Fibroblast of gingiva (primary cell): Measurements from ENCODE around the gene EFNA2.
"Not testable (repeated sequence)": the region's sequence is repeated elsewhere in the genome, so short reads cannot be mapped to it uniquely, and the experiment has no call there.

Experiments used
- DNase-seq: peaks from one replicate; pipeline ENCODE4 v3.0.0-alpha.2; 2011; ENCODE audit warnings: low read depth

The EFNA2 gene

DNA sequence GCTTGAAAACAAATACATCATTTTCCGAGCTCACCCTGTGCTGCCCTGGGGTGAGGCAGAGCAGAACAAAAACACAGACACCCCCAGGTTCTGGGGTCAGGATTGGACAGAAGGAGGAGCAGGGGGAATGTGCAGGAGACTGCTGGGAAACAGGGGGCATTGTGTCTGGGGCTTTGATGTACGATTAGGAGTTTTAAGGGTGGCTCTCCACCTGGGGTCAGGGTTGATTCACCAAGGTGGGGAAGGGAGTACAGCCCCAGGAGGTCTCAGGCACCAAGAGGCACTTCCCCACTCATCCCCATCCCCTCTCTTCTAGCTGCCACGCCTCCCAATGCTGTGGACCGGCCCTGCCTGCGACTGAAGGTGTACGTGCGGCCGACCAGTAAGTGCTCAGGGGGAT is 12.6 kb downstream of the EFNA2 start:
- DNase-seq = no peak

GRCh38 chr19:1299801-1300200 is 14.1 kb downstream of the EFNA2 start:
- DNase-seq = no peak

GRCh38 chr19:1300744-1301490 is 15.2 kb downstream of the EFNA2 start:
- DNase-seq = no peak

DNA sequence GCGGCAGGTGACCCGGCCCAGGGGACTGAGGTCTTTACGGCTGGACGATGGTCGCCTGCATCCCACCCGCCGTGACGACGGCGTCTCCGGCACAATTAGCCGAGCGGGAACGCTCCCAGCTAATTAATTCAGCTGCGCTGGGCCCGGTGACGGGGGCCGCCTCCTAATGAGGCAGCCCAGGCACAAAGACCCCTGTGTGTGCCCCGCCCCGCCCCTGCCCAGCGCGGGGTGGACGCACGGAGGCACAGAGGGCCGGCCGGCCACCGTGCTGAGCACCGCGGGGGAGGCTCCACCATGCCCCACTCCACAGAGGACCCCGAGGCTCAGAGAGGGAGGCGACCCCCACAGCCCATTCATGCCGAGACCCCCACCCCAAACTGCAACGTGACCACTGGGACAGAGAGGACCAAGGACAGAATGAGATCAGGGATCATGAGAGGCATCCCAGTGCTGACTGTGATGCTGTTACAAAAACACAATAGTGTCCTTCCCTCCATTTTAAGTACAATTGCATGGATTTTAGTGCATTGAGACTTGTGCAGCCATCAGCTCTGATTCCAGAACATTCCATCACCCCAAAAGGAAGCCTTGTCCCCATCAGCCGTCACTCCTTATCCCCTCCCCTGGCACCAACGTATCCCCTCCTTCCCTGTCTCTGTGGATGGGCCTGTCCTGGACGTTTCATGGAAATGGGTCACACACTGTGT is 17.0 kb downstream of the EFNA2 start:
- no peak for DNase-seq

DNA sequence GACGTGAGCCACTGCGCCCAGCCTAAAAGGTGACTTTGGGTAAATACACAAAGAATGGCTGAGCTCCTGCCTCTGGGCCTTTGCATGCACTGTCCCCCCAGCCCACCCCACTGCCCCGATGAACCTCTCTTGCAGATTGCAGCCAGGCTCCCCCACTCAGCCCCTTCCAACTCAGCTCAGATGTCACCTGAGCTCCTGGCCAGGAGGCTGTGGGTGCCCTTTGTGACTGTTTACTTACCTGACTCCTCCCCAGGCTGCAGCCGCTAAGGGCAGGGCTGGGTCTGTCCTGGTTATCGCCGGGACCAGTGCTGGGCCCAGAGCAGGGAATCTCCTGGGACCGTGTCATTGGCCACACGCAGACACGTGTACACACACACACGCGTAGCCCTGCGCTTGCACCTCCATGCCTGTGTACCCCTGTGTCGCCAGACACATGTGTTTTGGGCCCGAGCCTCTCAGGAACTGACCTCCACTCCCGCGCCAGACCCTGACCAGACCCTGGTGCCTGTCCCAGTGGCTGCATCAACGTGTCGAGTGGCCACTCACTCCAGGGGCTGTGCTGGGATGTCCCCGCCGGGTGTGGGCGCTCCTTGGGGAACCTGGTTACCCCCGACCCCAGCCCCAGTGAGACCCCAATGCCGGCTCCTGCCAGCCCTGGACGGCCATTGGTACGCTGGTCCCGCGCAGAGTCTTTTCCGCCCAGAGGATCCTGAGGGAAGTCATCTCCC is 18.7 kb downstream of the EFNA2 start:
- DNase-seq = no peak

DNA sequence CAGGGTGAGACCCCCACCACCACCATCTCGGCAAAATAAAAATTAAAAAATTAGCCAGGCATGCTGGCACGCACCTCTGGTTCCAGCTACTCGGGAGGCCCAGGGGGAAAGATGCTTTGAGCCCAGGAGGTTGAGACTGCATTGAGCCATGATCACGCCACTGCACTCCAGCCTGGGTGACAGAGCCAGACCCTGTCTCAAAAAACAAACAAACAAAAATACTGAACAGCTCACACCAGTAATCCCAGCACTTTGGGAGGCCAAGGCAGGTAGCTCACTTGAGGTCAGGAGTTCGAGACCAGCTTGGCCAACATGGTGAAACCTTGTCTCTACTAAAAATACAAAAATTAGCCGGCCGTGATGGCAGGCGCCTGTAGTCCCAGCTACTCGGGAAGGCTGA is 19.7 kb downstream of the EFNA2 start:
- not testable (repeated sequence) for DNase-seq

DNA sequence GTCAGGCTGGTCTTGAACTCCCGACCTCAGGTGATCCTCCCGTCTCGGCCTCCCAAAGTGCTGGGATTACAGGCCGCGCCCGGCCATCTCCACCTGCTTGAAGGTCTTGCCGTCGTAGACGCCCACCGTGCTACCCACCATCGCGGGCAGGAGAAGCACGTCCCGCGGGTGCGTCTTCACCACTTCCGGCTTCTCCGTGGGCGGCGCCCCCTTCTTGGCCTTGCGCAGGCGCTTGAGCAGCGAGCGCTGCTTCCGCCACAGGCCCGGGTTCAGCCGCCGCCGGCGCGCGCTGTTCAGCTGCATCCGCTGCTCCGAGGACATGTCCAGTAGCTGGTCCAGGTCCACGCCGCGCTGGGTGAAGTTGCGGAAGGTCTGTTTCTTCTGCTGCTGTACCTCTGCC is 21.6 kb downstream of the EFNA2 start:
- no peak for DNase-seq

DNA sequence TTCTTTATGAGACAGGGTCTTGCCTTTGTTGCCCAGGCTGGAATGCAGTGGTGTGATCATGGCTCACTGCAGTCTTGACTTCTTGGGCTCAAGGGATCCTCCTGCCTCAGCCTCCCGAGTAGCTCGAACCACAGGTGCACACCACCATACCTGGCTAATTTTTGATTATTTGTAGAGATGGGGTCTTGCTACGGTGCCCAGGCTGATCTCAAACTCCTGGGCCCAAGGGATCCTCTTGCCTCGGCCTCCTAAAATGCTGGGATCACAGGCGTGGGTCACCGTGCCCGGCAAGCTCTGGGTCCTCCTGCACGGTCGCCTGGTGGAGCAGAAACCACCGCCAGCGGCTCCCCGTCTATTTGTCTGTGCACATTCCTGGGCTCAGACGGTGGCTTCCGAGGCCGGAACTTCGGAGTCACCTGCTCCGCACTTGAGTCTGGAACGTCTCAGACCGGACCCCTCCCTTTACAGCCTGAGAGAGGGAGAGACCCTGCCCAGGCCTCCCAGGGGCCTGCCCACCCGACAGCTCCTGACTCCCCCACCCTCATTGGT is 22.2 kb downstream of the EFNA2 start:
- no peak for DNase-seq

DNA sequence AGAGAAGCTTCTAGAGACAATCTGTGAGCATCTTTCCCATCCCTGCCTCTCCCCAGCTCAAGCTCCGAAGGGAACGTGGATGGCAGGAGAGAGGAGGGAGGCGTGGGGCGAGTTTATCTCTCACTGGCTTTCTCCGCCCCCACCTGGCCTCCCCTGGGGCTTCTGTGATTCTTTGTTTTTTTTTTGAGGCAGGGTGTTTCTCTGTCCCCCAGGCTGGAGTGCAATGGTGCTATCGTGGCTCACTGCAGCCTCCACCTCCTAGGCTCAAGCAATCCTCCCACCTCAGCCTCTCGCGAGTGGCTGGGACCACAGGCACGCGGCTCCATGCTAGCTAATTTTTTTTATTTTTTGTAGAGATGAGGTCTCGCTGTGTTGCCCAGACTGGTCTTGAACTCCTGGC is 23.0 kb downstream of the EFNA2 start:
- no peak for DNase-seq

GRCh38 chr19:1309977-1310852 is 24.5 kb downstream of the EFNA2 start:
- no peak for DNase-seq

GRCh38 chr19:1310853-1311180 is 25.1 kb downstream of the EFNA2 start:
- DNase-seq = no peak

DNA sequence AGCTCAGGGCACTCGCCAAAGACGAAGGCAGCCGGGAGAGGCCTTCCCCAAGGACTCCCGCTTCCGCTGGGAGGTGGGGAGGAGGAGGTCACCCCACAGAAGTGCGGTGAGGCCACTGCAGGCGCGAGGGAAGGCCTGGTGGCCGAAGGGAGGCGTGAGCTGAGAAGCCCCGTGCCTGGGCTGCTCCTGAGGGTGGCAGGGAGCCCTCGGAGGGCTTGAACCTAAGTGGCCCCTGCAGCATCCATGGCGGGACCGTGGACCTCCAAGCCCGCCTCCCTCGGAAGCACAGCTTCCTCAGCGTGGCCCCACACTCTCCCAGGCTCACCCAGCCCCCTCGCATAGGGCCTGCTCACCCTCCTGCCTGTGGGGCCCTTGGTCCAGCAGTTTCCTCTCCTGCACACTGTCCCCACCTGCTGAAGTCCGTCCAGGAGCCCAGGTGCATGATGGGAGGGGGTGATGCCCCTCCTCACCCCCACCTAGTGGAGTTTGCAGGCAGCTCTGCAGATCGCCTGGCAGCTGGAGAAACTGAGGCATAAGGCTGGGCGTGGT is 25.9 kb downstream of the EFNA2 start:
- no peak for DNase-seq

DNA sequence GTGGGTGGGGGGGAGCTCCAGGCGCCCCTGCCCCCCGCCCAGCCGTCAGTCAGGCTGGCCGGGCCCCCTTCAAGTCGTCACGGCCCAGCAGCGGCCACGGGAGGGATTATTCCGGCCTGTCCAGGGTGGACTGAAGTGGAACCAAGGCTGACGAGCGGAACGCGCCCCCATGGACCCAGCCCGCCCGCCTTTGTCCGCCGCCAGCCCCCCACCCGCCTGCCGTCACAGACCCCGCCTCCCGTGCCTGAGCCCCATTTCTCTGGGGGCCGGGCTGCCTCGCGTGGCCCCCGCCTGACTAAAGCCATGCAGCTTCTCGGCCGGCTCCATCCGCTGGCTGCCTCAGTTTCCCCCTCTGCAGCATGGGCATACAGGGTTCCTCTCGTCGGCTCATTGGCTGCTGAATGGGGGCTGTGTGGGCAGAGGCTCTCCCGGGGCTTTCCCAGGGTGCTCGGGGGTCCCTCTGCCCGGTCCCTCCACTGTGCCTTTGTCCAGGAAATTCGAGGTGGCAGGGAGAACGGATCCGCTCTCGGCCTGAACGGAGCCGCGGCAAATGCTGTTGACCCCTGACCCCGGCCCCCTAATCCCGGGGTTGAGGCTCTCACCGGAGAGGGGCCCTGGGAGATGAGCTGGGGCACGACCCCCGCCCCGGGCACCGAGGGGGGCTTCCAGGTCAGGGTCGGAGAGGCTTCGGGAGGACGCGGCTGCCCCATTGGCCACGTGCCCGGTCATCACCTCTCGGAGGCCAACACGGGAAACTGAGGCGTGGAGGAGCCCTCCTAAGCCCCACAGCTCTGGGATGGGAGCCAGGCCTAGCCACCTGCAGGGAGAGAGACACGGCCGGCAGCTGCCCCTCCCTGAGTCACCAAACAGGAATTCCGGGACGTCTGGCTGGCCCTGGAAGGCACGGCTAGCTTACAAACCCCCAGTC is 27.4 kb downstream of the EFNA2 start:
- DNase-seq = no peak

DNA sequence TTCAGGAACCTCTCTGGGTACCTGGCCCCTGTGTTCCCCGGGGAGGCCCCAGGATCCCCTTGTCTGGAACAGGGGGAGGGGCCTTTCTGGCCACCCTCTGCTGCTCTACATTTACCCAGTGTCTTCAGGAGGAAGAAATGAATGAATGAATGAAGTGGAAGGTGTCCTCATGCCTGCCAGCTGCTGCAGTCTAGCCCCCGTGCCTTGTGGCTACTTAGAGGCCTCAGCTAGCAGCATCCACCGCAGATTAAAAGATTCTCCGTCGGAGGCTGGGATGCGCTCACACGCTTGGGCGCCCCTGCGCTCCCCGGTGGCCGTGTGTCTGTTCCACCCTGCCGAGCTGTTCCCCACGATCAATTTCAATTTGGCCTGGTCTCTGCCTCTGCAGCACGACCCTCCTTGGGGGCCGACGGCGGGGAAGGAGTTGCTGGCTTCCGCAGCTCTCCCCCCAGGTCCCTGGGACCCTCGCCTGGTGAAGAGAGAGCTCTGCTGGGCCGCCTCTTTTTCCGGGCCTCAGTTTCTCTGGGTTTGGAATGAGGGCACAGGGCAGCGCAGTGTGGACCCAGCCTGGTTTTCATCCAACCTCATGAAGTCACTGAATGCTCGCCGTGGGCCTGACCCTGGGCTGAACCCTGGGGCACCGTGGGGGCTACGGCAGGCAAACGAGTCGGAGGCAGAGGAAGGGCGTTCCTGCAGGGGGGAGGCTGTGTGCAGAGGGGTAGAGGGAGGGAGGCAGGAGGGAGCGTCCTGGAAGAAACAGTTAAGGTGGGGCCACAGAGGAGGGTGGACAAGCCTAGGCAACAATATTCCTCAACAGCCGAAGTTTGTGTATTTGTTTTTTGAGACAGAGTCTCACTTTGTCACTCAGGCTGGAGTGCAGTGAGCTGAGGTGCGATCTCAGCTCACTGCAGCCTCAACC is 28.3 kb downstream of the EFNA2 start:
- DNase-seq = no peak

DNA sequence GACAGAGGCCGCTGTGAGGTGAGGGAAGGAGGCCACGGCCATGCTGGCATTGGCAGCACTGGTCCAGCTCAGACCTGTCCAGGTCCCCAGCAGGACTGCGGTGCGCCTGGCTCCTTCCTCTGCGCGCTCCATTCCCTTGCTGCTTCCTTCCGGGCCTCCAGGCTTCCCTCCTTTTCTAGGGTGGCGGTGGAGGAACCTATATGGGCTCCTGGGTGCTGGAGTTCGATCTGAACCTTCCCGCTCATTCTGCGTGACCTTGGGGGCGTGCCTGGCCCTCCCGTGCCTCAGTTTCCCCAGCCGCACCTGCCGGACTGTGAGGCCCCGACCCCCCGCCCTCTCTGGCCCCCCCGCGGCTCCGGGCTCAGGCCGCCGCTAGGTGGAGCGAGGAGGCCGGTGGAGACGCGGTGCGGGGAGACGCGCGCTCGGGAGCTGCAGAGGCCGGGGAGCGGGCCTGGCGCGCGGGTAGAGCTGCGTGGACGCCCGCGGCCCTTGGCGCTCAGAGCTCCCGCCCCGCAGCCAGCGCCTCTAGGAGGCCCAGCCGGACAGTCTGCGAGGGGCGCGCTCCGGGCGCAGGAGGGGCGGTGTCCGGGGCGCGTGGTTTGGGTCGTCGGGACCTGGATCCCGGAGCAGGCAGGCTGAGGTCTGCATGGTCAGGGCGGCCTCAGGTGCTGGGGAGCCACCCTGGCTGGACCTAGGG is 29.9 kb downstream of the EFNA2 start:
- DNase-seq = peak; percentile 42

DNA sequence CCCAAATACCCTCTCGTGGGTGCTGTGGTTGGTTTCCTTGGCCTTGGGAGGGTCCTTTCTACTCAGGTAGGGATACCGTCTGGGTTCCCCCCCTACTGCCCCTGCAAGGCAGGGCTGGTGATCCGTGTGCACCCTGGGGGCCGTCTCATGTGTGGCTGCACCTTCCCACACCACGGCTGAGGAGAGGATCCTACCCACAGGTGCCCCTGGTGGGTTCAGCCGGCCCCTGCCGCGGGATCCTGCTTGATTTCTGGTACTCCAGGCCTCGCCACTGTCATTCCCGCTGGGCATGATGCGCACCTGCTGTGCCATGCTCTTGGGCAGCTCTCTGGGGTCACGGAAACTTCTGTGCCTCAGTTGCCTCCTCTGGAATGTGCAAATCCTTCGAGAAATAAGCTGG is 30.8 kb downstream of the EFNA2 start:
- DNase-seq = no peak

- no peak for DNase-seq
Measured at GRCh38 chr19:1317274-1318003, 31.8 kb downstream of the EFNA2 start.
